GM18508 (cell line): Measurements from ENCODE around the gene IQCM.

Experiments
- ATAC-seq: cut with Tn5 transposase; IDR thresholded peaks from one replicate; pipeline ENCODE4 v1.9.1; 2021; ENCODE audit warnings: moderate number of reproducible peaks; ENCODE audit not compliant: insufficient read depth, unreplicated experiment

IQCM gene

DNA sequence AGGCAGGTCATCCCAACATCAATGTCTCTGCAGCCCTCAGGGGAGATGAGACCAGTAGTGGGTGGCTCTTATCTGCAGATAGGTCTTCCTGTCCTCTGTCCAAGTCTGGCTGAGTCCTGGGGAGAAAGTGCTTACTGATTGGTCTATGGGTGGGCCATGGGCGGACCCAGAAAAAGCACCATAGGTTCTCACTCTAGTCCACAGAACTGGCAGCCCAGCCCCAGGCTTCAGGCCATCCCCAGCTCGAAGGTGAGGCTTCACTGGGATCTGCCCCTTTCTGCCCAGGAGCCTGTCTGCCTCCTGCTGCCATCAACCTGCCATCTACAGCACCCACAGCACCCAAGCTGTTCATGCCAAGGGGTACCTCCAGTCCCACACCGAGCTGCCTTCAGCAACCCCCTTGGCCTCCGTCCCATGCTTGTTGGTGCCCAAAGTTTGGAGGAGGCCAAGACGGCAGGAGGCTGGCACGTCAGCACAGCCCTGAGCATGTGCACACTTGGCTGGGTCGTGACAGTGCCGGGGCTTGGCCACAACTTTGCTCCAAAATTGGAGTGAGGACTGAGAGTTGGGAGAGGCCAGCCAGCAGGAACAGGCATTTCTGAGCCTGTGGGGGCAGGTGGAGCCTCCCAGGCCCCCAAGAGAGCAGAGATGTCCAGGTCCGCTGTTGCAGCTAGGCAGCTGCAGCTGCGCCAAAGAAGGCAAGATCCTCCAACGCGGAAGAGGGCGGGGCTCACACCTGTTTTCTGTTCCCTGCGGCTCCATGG, 99.6 kb downstream of the IQCM start:
- ATAC-seq: no peak

DNA sequence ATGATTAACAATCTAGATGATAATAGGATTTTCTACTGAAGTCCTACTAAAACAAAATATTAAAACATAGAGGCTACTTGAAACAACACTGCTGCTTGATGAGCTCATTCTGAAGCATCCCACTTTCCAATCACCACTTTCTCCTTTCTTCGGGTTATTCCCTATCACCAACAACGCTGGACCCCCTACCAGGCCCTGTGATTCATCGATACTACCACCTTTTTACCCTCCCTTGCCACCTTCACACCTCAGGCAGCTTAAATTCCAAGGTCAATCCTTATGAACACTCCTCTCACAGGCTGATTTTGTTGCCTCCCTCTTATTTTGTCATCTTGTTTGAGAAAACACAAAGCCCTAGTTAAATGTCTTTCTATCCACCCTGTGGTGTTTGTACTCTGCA, 102.6 kb downstream of the IQCM start:
- no peak for ATAC-seq

DNA sequence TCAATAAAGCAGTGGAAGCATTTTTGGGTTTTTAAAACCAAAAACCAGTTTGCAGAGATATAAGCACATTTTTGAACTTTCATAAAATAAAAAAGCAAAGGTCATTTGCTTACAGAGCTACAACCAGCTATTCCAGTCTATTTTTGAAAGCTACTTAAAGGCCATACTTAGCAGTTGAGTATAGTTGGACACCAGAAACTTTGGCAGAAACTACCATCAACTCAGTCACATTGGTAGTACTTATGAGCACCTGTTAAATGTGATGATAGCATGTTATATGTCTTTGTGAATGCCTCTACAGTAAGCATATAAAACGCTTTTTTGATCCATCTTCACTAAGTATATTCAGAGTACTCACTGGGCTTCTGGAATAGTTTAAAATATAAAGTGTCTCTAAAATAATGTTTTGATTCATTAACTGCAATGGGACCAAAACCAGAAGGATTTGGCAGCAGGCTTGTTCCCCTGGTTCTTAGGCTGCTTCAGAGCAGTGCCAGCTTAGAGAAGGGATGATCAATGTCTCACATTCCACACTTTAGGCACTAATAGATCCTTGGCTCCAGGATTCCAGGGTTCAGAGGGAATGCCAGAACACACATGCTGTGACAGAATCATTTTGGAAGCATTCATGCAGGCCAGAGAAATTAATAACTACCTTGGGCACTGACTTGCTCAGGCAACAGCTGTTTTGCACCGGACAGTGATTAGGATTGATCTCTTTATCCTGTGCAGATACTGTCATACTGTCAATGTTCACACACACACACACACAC, 103.9 kb downstream of the IQCM start:
- ATAC-seq: no peak

DNA sequence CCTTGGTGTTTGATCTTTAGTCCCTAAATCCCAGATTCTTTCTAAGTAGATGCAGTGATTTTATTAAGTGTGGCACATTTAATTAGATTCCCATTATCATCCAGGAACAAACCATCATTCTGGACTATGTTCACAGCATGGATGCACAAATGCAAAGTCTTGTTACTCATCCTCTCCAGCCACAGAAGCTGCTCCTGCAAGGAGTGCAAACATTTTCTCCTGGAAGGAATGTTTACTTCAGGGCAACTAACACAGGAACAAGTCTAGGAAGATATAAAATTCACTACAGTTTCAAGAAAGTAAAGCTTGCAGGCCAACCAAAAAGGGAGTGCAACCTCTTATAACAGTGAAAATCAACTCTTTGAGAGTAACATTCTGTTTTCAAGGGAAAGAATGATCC, 106.0 kb downstream of the IQCM start:
- ATAC-seq: no peak

DNA sequence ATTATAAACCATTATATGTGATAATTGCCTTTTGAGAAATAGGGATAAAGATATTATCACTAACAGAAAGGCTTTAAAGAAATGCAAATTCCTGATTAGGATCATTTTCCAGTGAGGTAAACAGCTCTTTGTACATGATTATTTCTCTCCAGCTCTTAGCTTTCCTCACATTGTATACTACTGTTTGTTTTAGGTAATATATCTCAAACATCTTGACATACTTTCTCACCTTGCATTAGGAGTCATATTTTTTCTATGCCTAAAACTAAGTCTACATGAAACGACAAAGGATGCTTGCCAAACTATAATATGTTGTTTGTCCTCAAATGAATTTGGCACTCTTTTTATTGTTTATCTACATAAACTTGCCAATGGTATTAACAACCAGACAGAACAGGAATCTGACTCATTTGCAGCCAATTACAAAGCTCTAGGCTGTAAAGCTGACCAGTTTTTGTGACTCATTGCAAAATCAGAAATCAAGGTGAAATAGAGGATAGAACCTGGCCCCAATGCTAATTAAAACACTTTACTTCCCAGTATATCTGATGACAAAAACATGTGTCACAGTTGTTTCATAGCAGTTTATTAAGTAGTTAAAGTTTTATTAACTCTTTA, 107.0 kb downstream of the IQCM start:
- no peak for ATAC-seq

DNA sequence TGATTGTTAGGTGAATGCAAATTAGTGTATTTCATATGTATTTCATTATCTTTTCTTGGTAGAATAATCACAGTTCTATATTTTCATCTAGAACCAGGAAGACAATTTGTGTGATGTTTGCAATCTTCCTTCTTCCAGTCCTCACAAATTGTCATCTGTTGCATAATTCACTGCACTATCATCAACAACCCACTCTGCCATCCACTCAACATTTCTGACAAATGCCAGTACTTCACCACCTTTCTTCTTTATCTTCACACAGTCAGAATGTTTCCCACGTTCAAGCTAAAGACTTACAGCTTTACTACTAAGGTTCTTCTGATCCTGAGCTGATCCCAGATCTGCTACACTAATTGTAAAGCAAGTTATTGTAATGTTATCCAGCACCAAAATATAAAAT, 107.8 kb downstream of the IQCM start:
- ATAC-seq: no peak

DNA sequence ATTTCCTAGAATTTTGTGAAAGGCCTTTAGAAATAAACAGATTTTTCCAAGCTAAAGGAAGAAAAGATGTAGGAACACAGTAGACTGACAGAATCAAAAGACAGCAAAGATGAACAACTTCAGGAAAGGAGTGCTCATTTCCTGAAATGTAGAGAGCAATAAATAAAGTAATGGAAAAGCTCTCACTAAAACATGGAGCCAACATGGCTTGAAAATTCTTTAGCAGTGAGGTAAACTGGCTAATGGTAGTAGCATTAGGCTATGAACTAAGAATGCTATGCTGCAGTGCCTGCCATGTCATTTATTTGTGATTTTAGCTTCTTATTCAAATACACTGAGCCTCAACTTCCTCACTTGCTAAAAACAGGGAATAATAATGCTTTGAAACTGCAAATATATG, 108.7 kb downstream of the IQCM start:
- ATAC-seq: no peak

DNA sequence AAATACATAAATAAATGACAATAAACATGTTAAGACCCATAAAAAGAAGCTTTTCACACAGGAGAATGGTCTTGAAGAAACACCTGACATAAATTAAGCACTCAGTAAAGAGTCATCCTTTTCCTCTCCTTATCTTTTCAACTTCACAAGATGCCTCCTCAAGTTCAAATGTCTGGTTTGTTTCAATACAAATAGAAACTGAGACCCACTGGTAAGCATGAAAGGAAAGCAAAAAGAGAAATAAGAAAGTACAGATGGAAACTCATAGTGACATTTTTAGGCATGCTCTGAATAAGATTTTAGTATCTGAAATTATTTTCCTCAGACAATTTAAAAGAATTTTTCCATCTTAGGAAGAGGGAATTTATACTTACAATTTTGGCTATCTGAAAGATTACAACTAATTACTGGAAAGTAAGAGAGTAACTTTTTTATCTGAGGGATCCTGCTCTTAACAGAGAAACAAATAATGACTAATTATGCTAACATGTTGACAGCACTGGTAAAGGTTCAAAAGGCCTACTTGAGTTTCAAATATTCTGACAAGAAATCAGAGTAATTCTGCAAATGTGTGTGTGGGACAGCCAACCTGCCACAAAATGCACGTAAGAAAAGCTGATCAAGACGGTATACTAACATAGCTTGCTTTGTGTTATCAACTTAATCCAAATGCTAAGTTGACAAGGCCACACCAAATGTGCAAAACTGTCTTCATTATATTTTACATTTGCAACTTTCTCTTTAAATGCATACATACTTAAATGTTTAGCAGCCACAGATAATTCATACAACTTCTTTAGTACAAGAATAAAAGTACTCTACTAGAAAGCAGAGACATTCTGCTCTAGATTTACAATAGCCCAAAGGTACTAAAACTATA, 113.0 kb downstream of the IQCM start:
- ATAC-seq: no peak

DNA sequence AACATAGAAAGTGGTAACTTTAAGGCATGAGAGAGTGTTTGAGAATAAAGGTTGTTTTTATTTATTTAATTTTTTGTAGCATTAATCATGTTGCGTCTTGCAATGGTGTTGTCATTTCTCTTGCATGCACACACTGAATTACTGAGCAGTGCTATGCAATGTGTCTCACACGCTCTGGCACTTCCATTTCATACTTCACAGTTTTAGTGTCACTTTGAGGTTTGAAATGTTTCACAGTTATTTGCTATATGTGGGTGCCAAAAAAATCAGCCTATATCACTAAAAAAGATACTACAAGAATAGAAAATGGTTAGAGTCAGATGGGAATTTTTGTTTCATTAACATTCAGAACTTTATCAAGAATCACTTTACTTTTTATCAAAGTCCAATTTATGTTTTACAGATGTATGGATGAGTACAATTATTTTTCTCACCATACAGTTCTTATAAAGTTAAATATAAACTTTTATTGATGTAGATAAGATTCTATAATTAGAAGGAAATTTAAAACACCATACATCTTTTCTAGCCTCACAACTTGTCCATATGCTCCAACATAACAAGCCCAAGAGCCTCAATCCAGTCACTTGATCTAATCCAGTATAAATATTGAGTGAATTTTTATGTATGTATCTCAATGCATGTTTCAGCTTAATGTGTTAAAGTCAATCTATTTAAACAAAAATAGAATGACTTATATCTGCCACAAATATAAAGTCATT, 114.0 kb downstream of the IQCM start:
- no peak for ATAC-seq

DNA sequence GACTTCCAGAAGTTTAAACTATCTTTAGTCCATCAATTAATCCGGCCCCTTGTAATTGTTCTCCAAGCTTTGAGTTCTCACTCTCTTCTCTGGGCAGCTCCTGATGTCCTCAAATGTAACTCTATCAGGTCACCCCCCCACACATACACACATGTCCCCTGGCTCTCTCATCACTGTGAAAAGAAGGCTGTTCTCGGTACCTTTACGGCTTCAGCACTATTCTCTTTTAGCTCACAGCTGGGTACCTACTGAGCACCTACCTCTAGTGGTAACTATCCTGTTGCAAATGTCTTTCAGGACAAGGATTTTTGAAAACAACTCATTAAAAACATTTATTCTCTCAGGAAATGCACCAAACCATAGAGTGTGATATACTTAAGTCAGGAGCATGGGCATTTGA, 115.4 kb downstream of the IQCM start:
- no peak for ATAC-seq

DNA sequence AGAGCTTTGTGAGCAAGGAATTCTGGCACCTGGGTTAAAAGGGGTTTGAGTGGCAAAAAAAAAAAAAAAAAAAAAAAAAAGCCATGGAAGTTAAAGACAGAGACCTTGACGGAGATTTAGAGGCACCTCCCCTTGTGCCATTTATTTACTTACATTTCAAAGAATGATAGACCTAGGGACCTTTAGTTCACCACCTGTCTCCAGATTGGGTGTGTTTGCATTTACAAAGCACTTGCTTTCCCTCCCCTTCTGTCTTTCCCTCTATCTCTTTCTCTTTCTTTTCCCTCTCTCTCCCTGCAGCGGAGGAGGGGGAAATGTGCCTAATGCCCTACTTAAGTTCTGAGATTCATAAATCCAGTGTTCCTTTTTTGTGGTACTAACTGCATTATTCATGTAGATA, 116.0 kb downstream of the IQCM start:
- ATAC-seq: no peak

DNA sequence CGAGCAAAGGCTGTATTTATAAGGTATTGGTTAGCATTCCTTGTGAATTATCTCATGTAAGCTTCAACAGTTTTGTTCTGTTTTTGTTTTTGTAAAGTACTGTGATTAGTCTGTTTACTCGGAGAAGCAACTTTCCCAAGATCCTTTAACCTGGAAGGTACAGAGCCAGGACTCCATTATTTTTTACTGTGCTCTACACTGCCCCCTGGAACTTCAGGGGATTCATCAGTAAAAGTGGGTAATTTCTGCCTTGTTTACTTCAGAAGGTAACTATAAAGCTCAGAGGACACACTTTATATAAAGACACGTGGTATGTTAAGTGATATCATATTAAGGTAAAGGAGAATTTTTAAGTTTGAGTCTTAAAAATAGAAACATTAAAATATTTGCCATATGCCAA, 124.9 kb downstream of the IQCM start:
- no peak for ATAC-seq

DNA sequence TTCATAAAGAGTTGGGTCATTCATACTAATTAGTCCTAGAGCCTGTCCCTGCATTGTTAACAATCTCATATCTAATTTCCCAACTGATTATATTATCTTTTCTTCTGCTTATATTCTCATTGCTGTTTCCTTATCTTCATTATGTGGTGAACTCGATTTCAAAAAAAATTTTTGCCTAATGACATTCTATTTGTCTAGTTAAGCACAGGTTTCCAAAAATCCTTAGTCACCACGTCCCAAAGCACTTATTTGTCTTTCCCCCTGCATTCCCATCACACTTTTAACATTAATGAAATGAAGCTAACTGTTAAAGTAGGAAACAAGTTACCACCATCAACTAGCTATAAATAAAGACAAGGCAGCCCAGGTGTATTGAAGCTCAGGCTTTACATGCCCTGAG, 131.1 kb downstream of the IQCM start:
- ATAC-seq: no peak

DNA sequence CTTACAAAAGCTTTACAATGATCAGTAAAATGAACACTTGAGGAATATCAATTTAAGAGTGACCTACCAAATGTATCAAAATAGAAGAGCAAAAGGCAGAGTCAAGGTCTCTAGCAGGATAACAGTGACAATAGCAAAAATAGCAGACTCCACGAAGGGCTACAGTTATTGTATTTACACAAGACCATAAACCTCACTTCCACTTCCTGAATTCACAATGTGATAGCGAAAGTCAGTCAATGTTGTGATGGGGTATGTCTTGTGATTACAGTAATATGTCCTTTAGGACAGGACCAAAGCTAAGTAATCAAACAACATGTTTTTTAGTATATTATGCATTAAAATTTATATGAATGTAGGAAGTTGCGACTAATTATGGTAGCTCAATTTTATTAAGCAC, 139.6 kb downstream of the IQCM start:
- peak; percentile 84 for ATAC-seq

DNA sequence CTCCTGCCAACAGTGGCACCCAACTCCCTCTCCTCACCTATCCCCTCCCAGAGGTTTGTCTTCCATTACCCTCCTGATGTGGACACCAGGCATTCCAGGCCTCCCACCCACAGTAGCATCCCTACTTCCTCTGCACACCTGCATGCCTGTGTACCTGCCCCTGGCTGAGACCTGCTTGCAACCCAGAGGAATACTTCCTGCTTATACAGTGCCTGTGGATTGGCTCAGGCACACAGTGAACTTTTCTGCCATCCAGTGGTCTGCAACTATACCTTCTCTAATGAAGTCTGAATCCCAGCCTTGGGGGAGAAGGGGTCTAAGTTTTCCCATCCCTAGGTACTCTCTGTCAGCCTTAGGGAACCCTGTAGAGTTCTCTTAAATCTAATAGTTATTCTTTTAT, 169.9 kb downstream of the IQCM start:
- ATAC-seq: no peak

DNA sequence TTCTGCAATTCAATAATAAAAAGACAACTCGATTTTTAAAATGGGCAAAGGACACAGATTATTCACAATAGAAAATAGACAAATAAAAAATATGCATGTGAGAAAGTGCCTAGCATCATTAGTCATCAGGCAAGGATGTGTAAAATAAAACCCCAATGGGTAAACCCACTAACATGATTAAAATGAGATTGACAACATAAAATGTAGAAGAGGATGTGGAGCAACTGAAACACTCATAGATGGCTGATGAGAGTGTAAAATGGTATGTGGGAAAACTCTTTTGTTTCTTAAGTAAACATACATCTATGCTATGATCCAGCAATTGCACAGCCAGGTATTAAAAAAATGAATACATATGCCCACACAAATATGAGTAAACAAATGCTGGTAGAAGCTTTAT, 177.6 kb downstream of the IQCM start:
- ATAC-seq: no peak

DNA sequence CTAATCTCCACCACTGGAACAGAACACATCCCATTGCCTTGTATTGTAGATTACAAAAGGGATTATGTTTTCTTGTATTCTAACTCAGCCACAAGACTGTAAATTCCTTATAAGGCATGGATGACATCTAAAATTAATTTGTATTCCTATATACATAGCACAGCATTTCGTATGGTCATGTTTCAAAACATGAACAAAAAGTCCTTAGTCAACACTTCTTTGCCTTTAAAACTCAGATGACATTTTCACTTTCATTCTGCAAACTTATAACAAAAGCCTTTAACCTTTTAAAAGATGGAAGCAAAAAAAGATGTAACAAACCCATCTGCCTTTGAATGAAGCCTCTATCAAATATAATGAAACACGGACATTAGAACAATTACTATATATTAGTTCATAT, 181.3 kb downstream of the IQCM start:
- no peak for ATAC-seq

DNA sequence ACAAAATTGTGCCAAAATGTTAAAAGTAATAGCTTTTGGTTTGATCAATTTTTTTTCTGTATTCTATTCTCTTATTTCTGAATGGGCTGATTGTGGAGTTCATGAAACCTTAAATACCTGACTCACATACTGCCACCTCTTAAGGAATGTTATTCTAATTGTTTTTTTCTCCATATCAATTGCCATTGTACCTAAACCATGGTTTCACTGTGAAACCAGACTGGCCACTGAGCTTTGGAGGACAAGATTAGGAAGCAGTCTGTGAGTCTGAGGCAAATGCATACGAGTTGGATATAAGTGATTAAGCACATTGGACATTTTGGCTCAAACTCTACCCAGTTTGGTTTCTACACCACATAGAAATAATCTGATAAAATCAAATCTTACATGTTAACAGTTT, 184.0 kb downstream of the IQCM start:
- ATAC-seq: no peak

DNA sequence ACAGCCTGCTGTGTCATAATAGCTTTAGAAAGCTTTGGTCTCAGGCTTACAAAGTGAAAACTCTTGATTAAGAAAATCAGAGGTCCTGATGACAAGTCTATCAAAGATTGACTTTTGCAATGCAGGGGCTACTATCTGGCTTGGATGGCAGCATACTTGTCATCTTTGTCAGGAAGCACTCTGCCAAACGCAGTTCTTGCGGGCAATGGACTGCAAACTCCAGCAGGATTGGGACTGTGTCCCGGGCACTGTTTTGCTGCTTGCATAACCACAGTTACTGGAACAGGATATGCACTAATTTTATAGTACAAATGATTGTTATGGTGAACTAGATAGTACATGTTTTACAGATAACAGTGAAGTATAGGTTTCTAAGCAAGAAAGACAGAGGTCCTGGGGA, 185.6 kb downstream of the IQCM start:
- no peak for ATAC-seq
